ENCODE results near the gene SDK1. TPM values are rescaled to one million over a fixed set of nuclear protein-coding genes. Genes with fewer than 3 reads are reported as not detected.

Gene SDK1
- total RNA-seq, 1 donor from 2014 or later = 10.9 TPM

GRCh38 chr7:4281231-4281993 lies 980.4 kb downstream of the SDK1 start:
- H3K4me3 Mint-ChIP-seq (ENCODE audit: unreplicated experiment) = no peak overlapping the region
- peaks cover 2% of the 10 kb centered on the region for H3K36me3 Mint-ChIP-seq (ENCODE audit: low read depth)
- no peaks in the 10 kb centered on the region for H3K27me3 Mint-ChIP-seq (ENCODE audit: low read depth)
- H3K4me1 Mint-ChIP-seq (ENCODE audit: low read depth) = peaks cover 4% of the 10 kb centered on the region
- peak; percentile 15 for DNase-seq (ENCODE audit: low spot score)
- peaks cover 4% of the 10 kb centered on the region for H3K9me3 Mint-ChIP-seq (ENCODE audit: low read depth)
- TF ChIP-seq, protein P1, sequence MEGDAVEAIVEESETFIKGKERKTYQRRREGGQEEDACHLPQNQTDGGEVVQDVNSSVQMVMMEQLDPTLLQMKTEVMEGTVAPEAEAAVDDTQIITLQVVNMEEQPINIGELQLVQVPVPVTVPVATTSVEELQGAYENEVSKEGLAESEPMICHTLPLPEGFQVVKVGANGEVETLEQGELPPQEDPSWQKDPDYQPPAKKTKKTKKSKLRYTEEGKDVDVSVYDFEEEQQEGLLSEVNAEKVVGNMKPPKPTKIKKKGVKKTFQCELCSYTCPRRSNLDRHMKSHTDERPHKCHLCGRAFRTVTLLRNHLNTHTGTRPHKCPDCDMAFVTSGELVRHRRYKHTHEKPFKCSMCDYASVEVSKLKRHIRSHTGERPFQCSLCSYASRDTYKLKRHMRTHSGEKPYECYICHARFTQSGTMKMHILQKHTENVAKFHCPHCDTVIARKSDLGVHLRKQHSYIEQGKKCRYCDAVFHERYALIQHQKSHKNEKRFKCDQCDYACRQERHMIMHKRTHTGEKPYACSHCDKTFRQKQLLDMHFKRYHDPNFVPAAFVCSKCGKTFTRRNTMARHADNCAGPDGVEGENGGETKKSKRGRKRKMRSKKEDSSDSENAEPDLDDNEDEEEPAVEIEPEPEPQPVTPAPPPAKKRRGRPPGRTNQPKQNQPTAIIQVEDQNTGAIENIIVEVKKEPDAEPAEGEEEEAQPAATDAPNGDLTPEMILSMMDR (IDR thresholded peaks at IDR 0.05) = no peak
- no peak overlapping the region for H3K27ac Mint-ChIP-seq (ENCODE audit: unreplicated experiment)

- Mint-ChIP-seq H3K4me3 (ENCODE audit: unreplicated experiment) (no peak overlapping the region), H3K36me3 (ENCODE audit: low read depth) (peaks cover 2% of the 10 kb centered on the region), H3K27ac (ENCODE audit: unreplicated experiment) (peak overlapping the region; percentile 67), H3K27me3 (ENCODE audit: low read depth) (no peaks in the 10 kb centered on the region), H3K4me1 (ENCODE audit: low read depth) (peaks cover 4% of the 10 kb centered on the region), H3K9me3 (ENCODE audit: low read depth) (peaks cover 5% of the 10 kb centered on the region)
- DNase-seq (ENCODE audit: low spot score) = peak; percentile 68
- TF ChIP-seq, protein P1 (IDR thresholded peaks at IDR 0.05) = no peak
These were observed 981.6 kb downstream of the SDK1 start for GRCh38 chr7:4282434-4283223.

DNA sequence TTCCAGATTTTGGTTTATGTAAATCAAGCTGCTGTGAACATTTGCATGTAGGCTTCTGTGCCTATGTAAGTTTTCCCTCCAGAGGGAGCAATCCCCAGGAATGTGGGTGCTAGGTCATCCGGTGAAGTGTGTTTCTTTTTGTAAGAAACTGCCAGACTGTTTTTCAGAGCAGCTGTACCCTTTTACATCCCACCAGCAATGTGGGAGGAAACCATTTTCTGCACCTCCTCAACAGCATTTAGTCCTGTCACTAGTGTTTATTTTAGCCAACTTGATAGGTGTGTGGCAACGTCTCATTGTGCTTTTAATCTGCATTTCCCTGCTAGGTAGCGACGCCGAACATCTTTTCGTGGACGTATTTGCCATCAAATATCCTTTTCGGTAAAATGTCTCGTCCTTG lies 985.3 kb downstream of the SDK1 start:
- TF ChIP-seq, protein P1 (IDR thresholded peaks at IDR 0.05) = no peak
- no peaks in the 10 kb centered on the region for H3K36me3 Mint-ChIP-seq (ENCODE audit: low read depth)
- no peak overlapping the region for H3K4me3 Mint-ChIP-seq (ENCODE audit: unreplicated experiment)
- H3K27ac Mint-ChIP-seq (ENCODE audit: unreplicated experiment) = no peak overlapping the region
- peaks cover 4% of the 10 kb centered on the region for H3K4me1 Mint-ChIP-seq (ENCODE audit: low read depth)
- peaks cover 3% of the 10 kb centered on the region for H3K27me3 Mint-ChIP-seq (ENCODE audit: low read depth)
- H3K9me3 Mint-ChIP-seq (ENCODE audit: low read depth) = peaks cover 21% of the 10 kb centered on the region
- DNase-seq (ENCODE audit: low spot score) = no peak

GRCh38 chr7:4288791-4289394 lies 987.8 kb downstream of the SDK1 start:
- no peak overlapping the region for H3K27ac Mint-ChIP-seq (ENCODE audit: unreplicated experiment)
- peaks cover 29% of the 10 kb centered on the region for H3K9me3 Mint-ChIP-seq (ENCODE audit: low read depth)

More at GRCh38 chr7:4288791-4289394, 987.8 kb downstream of the SDK1 start:
- TF ChIP-seq, protein P1 (IDR thresholded peaks at IDR 0.05) = no peak
- H3K4me3 Mint-ChIP-seq (ENCODE audit: unreplicated experiment) = no peak overlapping the region
- no peaks in the 10 kb centered on the region for H3K36me3 Mint-ChIP-seq (ENCODE audit: low read depth)
- no peak for DNase-seq (ENCODE audit: low spot score)
- H3K4me1 Mint-ChIP-seq (ENCODE audit: low read depth) = no peaks in the 10 kb centered on the region
- H3K27me3 Mint-ChIP-seq (ENCODE audit: low read depth) = peaks cover 3% of the 10 kb centered on the region

Measured in chondrocyte (in vitro differentiated cells).